GM19438 (cell line): Measurements from ENCODE around the gene DELE1.
"Not testable (repeated sequence)": the region's sequence is repeated elsewhere in the genome, so short reads cannot be mapped to it uniquely, and the experiment has no call there.

Source experiments
- ATAC-seq: cut with Tn5 transposase; IDR thresholded peaks from one replicate; pipeline ENCODE4 v1.9.1; 2021; ENCODE audit warnings: low read depth; ENCODE audit not compliant: unreplicated experiment

DELE1 gene

DNA sequence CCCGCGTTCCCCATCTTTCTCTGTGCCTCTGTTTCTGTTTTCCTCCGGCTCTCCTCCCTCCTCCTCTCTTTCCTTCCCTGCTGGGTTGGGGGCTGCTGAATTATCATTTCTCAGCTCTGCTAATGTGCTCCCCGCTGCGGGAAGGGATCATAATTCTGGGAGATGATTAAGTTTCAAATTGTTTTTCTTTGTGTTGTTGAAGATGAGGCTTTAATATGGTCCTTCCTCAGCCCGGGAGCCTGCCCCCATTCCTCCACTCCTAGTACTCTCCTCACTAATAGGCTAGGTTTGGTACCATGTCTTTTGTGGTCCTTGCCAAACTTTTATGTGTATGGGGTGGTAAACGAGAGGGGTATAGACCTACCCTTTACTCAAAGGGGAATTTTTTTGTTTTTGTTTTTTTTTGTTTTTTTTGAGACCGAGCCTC is 39.8 kb upstream of the DELE1 start:
- ATAC-seq: no peak

DNA sequence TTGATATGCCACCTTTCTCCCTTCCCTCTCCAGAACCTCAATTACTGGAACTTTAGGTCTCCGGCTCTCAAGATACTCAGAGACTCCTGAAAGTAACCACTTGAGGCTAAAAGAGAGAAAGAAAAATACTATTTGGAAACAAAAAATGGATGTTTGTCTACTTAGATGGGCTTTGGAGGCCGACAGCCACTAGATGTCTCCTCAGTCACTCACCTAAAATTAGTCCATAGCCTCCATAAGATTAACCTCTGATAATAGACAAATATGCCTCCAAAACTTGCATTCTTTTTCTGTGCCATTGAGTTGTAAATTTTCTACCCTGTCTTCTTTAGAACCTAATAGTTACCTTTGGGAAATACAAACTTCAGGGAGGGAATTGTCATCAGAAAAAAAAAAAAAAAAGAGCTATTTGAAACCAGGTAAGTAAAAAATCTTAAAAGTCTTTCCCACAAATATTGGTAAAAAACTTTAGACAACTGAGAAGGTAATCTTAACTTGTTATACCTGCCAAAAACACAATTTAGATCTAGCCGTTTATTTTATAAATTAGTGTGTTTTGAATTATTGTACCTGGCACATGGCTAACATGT is 34.3 kb upstream of the DELE1 start:
- ATAC-seq: no peak

GRCh38 chr5:141890429-141890828 is 33.2 kb upstream of the DELE1 start:
- ATAC-seq: not testable (repeated sequence)

DNA sequence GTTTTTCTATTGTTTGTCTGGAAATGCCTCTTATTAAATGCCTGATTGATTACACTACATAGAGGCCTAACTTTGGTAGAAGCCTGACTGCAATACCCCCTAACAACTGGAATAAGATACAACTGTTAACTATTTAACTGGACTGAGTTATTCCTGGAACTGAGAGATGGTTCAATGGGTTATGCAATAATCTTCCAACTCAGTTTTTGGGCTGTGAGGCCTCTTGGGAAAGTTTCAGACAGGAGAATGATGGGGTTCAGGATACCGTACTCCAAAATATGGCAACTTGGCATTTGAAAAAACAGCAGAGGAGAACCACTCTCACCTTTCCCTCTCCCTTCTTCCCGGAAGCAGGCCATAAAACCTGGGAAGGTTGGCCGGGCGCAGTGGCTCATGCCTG is 26.2 kb upstream of the DELE1 start:
- ATAC-seq: no peak

DNA sequence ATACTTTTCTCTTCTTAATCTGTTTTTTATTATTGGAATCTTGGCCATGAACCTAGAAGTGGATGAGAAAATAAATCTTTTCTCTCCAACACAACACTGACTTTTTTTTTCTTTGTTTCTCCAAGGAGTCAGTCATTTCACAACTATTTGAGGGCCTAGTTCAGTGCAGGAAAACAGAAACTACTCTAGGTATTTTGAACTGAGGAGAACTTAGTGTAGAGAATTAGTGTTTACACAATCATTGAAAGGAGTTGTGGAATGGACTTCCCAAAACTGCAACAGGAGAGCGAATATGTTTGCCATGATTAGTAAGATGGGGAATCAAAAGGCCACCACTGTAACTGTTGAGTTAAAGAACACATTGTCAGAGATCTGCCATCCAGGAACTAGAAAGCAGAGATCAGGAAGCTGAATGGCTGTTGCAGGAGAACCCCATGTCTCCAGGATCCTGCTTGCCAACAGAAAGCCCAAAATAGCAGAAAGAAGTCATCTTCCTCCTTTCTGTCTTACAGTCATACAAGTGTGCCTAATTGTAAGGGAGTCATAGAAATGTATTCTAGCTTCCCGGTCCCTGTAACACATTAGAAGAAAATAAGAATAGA is 25.1 kb upstream of the DELE1 start:
- ATAC-seq: no peak

GRCh38 chr5:141902015-141902814 is 21.5 kb upstream of the DELE1 start:
- no peak for ATAC-seq

DNA sequence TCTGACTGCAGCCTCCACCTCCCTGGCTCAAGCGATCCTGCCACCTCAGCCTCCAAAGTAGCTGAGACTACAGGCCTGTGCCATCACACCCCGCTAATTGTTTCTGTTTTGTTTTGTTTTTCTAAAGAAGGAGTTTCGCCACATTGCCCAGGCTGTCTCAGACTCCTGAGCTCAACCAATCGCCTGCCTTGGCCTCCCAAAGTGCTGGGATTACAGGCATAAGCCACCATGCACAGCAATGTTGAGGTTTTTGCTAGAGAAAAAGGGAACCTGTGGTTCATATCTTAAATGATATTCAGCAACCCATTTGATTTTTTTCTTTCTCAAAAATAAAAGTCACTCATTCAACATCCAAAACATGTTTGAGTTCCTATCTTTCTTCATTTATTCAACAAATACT is 20.4 kb upstream of the DELE1 start:
- no peak for ATAC-seq

- no peak for ATAC-seq
These were observed 19.1 kb upstream of the DELE1 start for GRCh38 chr5:141904551-141904950.

- ATAC-seq: no peak
These were observed 17.2 kb upstream of the DELE1 start for GRCh38 chr5:141906517-141906916.

DNA sequence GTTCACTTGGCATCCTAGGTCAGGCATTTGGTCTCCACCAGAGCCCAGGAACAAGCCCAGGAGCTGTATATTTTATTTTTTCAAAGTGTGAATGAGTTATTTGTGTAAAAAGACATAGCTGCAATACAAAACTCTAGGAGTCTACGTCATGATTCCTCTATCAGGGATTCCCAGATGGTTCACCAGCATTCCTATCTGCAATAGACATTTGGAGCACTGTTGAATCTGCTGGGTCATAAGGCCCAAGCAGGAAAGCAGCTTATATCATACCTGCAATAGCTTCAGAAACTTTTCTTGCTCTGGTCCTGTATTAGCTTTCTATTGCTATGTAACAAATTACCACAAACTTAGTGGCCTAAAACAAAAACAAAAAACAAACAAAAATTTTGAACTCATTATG is 16.7 kb upstream of the DELE1 start:
- ATAC-seq: no peak

DNA sequence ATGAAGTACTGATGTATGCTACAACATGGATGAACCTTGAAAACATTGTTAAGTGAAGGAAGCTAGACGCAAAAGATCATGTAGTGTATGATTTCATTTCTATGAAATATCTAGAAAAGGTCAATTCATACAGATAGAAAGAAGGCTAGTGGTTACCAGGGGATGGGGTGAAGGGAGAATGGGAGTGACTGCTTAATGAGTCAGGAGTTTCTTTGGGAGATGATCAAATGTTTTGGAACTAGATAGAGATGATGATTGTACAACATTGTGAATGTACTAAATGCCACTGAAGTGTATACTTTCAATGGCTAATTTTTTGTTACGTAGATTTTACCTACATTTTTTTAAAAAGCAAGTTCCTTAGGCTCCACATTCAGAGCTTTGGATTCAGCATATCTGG is 14.9 kb upstream of the DELE1 start:
- no peak for ATAC-seq

DNA sequence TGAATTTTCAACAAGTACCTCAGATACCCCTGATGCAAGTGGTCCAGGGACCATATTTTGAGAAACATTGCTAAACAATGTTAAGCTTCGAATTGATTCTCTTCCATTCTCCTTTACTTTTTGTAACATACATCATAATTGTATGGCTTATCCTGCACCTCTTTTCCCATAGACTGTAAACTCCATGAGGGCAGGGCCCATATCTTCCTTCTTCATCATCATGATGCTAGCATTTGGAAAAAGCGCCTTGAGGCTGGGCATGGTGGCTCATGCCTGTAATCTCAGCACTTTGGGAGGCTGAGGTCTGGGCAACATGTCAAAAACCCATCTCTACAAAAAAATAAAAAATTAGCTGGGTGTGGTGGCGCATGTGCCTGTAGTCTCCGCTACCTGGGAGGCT is 14.5 kb upstream of the DELE1 start:
- ATAC-seq: no peak

DNA sequence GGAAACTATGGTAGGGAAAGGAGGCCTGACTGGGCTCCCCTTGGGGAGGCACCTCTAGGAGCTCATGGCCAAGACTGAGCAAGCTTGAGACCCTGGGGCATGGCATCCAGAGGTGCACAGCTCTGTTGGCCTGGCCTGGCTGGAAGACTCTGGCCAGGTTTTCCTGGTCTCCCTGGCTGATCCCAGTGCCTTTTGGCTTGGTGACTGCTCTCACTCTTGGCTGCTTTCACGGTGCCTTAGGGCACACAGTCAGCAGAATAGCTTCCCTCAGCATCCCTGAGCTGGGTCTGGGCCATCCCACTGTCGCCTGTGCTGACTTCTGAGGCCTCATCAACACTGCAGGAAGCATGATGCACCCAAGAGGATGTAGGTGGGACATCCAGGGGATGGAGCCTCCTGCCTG is 13.4 kb upstream of the DELE1 start:
- ATAC-seq: no peak

DNA sequence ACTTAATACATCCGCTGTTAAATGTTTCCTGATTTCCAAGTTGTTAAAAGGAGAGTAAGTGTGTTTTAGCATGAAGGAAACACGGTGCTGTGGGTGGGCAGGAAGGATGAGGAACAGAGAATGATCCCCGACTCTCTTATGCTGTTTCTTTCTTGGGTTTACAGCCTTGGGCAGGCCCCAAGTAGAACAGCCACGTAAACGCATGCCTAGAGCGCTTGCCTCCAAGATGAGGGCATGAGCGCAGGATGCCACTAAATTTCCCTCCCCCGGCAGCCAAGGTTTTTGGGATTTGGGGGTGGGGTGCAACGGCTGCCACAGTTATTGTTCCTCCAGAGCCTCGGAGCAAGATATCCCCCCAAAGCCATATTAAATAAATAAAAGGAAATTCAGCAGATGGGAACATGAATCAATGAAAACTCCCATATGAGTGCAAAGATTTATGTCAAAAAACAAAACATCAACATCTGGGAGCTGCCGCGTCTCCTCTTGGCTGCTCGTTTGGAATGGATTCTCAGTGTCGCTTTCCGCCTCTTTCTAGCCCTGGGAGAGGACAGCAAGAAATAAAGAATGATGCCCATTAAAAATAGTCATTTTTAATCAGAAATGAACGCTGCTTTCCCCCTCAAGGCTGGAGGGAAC is 10.0 kb upstream of the DELE1 start:
- ATAC-seq: no peak

- peak; percentile 81 for ATAC-seq
These were observed 9.4 kb upstream of the DELE1 start for GRCh38 chr5:141914199-141914743.

DNA sequence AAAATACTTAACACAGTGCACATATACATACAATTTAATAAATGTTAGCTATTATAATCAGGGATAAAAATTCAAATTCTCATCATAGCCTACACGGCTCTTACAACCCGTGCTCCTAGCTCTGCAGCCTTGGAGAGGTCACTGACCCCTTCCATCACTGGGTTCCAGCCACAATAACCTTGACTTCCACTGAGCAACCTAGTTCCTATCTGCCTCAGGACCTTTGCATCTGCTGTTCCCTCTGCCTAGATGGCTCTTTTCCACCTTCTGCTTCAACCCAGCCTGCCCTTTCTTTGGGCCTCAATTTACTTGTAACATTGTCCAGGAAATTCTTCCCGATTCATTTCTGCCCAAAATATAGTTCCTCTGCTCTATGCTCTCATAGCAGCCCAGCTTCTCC is 8.9 kb upstream of the DELE1 start:
- no peak for ATAC-seq

DNA sequence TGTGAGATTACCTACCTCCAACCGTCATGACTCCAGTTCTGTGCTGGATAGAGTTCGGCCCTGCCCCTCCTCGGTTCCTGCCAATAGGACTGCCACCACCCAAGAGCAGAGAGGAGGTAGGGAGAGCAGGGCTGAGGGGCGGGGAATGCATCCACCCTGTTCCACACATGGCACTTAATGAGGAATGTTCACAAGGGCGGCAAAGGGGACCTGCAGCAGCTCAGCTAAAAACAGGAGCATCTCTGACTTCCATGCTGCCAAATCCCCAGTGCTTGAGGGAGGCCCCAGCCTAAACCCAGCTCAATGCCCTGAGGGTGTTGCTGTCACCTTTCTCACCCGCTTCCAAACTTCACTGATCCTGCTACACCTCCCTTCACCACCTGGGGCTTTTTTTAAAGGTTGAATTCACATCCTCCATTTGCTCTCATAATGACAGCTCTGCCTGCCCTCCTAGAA is 7.8 kb upstream of the DELE1 start:
- no peak for ATAC-seq

GRCh38 chr5:141916522-141916921 is 7.1 kb upstream of the DELE1 start:
- no peak for ATAC-seq

DNA sequence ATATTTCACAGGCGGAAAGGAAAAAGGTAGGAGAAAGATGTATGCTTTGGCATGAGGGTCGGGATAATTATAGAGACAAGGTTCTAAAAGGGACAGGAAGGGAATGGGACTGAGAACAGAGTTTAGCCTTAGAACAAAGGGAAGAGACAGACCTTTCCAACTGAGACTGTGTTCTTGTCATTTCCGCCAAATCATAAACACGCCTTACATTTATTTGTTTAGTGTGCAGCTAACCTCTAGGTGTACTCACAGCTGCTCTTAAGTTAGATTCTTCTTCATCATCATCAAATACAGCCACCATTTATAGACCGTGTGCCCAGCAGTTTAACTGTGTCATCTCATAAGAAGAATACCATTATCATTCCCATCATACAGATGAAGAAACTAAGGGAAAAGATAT is 5.9 kb upstream of the DELE1 start:
- ATAC-seq: no peak

GRCh38 chr5:141919218-141920119 is 4.2 kb upstream of the DELE1 start:
- no peak for ATAC-seq
